ENCODE data around the gene GPR22. TPM values are rescaled to one million over a fixed set of nuclear protein-coding genes. Genes with fewer than 3 reads are reported as not detected.

GPR22 gene
- total and polyA plus RNA-seq, 9 donors = 0.04 to 0.15 (median 0.12) TPM; not detected in 3

DNA sequence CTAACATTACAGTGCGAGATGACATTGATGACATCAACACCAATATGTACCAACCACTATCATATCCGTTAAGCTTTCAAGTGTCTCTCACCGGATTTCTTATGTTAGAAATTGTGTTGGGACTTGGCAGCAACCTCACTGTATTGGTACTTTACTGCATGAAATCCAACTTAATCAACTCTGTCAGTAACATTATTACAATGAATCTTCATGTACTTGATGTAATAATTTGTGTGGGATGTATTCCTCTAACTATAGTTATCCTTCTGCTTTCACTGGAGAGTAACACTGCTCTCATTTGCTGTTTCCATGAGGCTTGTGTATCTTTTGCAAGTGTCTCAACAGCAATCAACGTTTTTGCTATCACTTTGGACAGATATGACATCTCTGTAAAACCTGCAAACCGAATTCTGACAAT is 4.3 kb downstream of the GPR22 start:
- Histone ChIP-seq H3K36me3 (ENCODE audit: control insufficient read depth, insufficient read depth, low read length) (no peaks in the 10 kb centered on the region), H3K4me3 (ENCODE audit: low read length) (no peak overlapping the region), H3K4me1 (ENCODE audit: control insufficient read depth, insufficient read depth, low read length) (no peaks in the 10 kb centered on the region), H3K27ac (ENCODE audit: low read length) (no peak overlapping the region), H3K27me3 (ENCODE audit: control insufficient read depth, insufficient read depth, low read length) (no peaks in the 10 kb centered on the region), H3K9me3 (replicated peaks; ENCODE audit: control insufficient read depth, low read depth, low read length) (no peaks in the 10 kb centered on the region)
- DNase-seq = no peak
- 80% methylated on average over 2 of the region's 5 CpGs for WGBS (ENCODE audit: insufficient coverage)

GRCh38 chr7:107479303-107479702 is 9.4 kb downstream of the GPR22 start:
- no peaks in the 10 kb centered on the region for H3K27me3 ChIP-seq (ENCODE audit: control insufficient read depth, insufficient read depth, low read length)
- H3K27ac ChIP-seq (ENCODE audit: low read length) = no peak overlapping the region
- no peak for DNase-seq
- no peaks in the 10 kb centered on the region for H3K36me3 ChIP-seq (ENCODE audit: control insufficient read depth, insufficient read depth, low read length)
- no peaks in the 10 kb centered on the region for H3K9me3 ChIP-seq (replicated peaks; ENCODE audit: control insufficient read depth, low read depth, low read length)
- H3K4me3 ChIP-seq (ENCODE audit: low read length) = no peak overlapping the region
- no CpG with 5 or more reads among the region's 2 CpGs for WGBS (ENCODE audit: insufficient coverage)
- H3K4me1 ChIP-seq (ENCODE audit: control insufficient read depth, insufficient read depth, low read length) = no peaks in the 10 kb centered on the region

- Histone ChIP-seq H3K27me3 (ENCODE audit: control insufficient read depth, insufficient read depth, low read length) (no peaks in the 10 kb centered on the region), H3K27ac (ENCODE audit: low read length) (no peak overlapping the region), H3K4me1 (ENCODE audit: control insufficient read depth, insufficient read depth, low read length) (no peaks in the 10 kb centered on the region), H3K36me3 (ENCODE audit: control insufficient read depth, insufficient read depth, low read length) (no peaks in the 10 kb centered on the region), H3K4me3 (ENCODE audit: low read length) (no peak overlapping the region), H3K9me3 (replicated peaks; ENCODE audit: control insufficient read depth, low read depth, low read length) (no peaks in the 10 kb centered on the region)
- DNase-seq = no peak
- WGBS (ENCODE audit: insufficient coverage) = 67% methylated on average over 1 of the region's 3 CpGs
Observed at GRCh38 chr7:107480932-107481331, 11.1 kb downstream of the GPR22 start.

DNA sequence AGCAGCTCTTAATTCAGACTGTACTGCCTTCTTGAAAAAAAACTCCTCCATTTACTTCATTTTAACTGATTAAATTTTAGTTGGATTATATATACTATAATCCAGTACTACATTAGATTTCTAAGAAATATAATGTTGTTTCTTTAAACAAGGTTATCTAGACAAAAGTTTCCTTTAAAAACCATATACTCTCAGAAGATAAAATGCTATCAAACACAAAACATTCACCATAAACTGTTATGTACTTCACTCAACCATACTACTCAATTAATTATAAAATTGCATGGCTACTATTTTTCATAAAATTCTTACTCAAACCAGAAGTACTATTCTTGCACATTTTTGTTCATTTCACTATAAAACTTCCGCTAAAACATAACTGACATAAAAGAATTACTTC is 12.7 kb downstream of the GPR22 start:
- no peaks in the 10 kb centered on the region for H3K27me3 ChIP-seq (ENCODE audit: control insufficient read depth, insufficient read depth, low read length)
- no peak for DNase-seq
- no peaks in the 10 kb centered on the region for H3K9me3 ChIP-seq (replicated peaks; ENCODE audit: control insufficient read depth, low read depth, low read length)
- no peaks in the 10 kb centered on the region for H3K36me3 ChIP-seq (ENCODE audit: control insufficient read depth, insufficient read depth, low read length)
- H3K4me3 ChIP-seq (ENCODE audit: low read length) = no peak overlapping the region
- no CpG with 5 or more reads among the region's 1 CpG for WGBS (ENCODE audit: insufficient coverage)
- no peak overlapping the region for H3K27ac ChIP-seq (ENCODE audit: low read length)
- H3K4me1 ChIP-seq (ENCODE audit: control insufficient read depth, insufficient read depth, low read length) = no peaks in the 10 kb centered on the region

- DNase-seq = no peak
- Histone ChIP-seq H3K4me1 (ENCODE audit: control insufficient read depth, insufficient read depth, low read length) (no peaks in the 10 kb centered on the region), H3K36me3 (ENCODE audit: control insufficient read depth, insufficient read depth, low read length) (no peaks in the 10 kb centered on the region), H3K27ac (ENCODE audit: low read length) (no peak overlapping the region), H3K4me3 (ENCODE audit: low read length) (no peak overlapping the region), H3K9me3 (replicated peaks; ENCODE audit: control insufficient read depth, low read depth, low read length) (no peaks in the 10 kb centered on the region), H3K27me3 (ENCODE audit: control insufficient read depth, insufficient read depth, low read length) (no peaks in the 10 kb centered on the region)
- no CpG with 5 or more reads among the region's 3 CpGs for WGBS (ENCODE audit: insufficient coverage)
Observed at GRCh38 chr7:107486041-107486440, 16.2 kb downstream of the GPR22 start.

GRCh38 chr7:107492875-107493274 is 23.0 kb downstream of the GPR22 start:
- H3K36me3 ChIP-seq (ENCODE audit: control insufficient read depth, insufficient read depth, low read length) = no peaks in the 10 kb centered on the region
- H3K4me3 ChIP-seq (ENCODE audit: low read length) = no peak overlapping the region
- DNase-seq = no peak
- no peak overlapping the region for H3K27ac ChIP-seq (ENCODE audit: low read length)
- H3K9me3 ChIP-seq (replicated peaks; ENCODE audit: control insufficient read depth, low read depth, low read length) = peaks cover 2% of the 10 kb centered on the region
- whole genome bisulfite sequencing (ENCODE audit: insufficient coverage) = no CpG with 5 or more reads among the region's 2 CpGs
- no peaks in the 10 kb centered on the region for H3K4me1 ChIP-seq (ENCODE audit: control insufficient read depth, insufficient read depth, low read length)
- no peaks in the 10 kb centered on the region for H3K27me3 ChIP-seq (ENCODE audit: control insufficient read depth, insufficient read depth, low read length)

GRCh38 chr7:107494315-107494751 is 24.5 kb downstream of the GPR22 start:
- DNase-seq = no peak
- no CpG with 5 or more reads among the region's 3 CpGs for WGBS (ENCODE audit: insufficient coverage)
- Histone ChIP-seq H3K9me3 (replicated peaks; ENCODE audit: control insufficient read depth, low read depth, low read length) (peaks cover 2% of the 10 kb centered on the region), H3K27ac (ENCODE audit: low read length) (no peak overlapping the region), H3K27me3 (ENCODE audit: control insufficient read depth, insufficient read depth, low read length) (no peaks in the 10 kb centered on the region), H3K4me1 (ENCODE audit: control insufficient read depth, insufficient read depth, low read length) (no peaks in the 10 kb centered on the region), H3K4me3 (ENCODE audit: low read length) (no peak overlapping the region), H3K36me3 (ENCODE audit: control insufficient read depth, insufficient read depth, low read length) (no peaks in the 10 kb centered on the region)

- WGBS (ENCODE audit: insufficient coverage) = 92% methylated on average over 2 of the region's 6 CpGs
- no peak for DNase-seq
- Histone ChIP-seq H3K4me3 (ENCODE audit: low read length) (no peak overlapping the region), H3K9me3 (replicated peaks; ENCODE audit: control insufficient read depth, low read depth, low read length) (peaks cover 2% of the 10 kb centered on the region), H3K4me1 (ENCODE audit: control insufficient read depth, insufficient read depth, low read length) (no peaks in the 10 kb centered on the region), H3K36me3 (ENCODE audit: control insufficient read depth, insufficient read depth, low read length) (no peaks in the 10 kb centered on the region), H3K27ac (ENCODE audit: low read length) (no peak overlapping the region), H3K27me3 (ENCODE audit: control insufficient read depth, insufficient read depth, low read length) (no peaks in the 10 kb centered on the region)
Observed at GRCh38 chr7:107494884-107495283, 25.0 kb downstream of the GPR22 start.

GRCh38 chr7:107495516-107495915 is 25.7 kb downstream of the GPR22 start:
- Histone ChIP-seq H3K27me3 (ENCODE audit: control insufficient read depth, insufficient read depth, low read length) (no peaks in the 10 kb centered on the region), H3K27ac (ENCODE audit: low read length) (no peak overlapping the region), H3K9me3 (replicated peaks; ENCODE audit: control insufficient read depth, low read depth, low read length) (peaks cover 2% of the 10 kb centered on the region), H3K4me3 (ENCODE audit: low read length) (no peak overlapping the region), H3K4me1 (ENCODE audit: control insufficient read depth, insufficient read depth, low read length) (no peaks in the 10 kb centered on the region), H3K36me3 (ENCODE audit: control insufficient read depth, insufficient read depth, low read length) (no peaks in the 10 kb centered on the region)
- no peak for DNase-seq

DNA sequence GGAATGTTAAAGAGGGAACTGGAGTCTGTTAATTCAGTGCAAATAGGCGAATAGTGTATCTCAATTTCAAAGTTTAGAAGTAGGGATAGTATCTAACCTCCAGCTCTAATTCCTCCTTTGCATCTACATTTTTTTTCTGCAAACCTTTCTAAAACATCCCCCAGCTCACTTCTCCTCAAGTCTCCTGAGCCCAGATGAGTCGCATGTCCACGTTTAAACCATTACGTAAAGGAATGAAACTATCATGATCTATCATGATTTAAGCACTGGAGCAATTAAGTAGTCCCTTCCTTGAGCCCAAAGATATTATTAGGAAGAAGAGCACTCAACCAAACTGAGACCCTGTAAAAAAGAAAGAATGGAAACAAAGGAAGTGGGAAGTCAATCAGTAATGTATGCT is 29.9 kb downstream of the GPR22 start:
- Histone ChIP-seq H3K36me3 (ENCODE audit: control insufficient read depth, insufficient read depth, low read length) (no peaks in the 10 kb centered on the region), H3K27me3 (ENCODE audit: control insufficient read depth, insufficient read depth, low read length) (no peaks in the 10 kb centered on the region), H3K4me1 (ENCODE audit: control insufficient read depth, insufficient read depth, low read length) (no peaks in the 10 kb centered on the region), H3K9me3 (replicated peaks; ENCODE audit: control insufficient read depth, low read depth, low read length) (peaks cover 2% of the 10 kb centered on the region), H3K4me3 (ENCODE audit: low read length) (no peak overlapping the region), H3K27ac (ENCODE audit: low read length) (no peak overlapping the region)
- WGBS (ENCODE audit: insufficient coverage) = no CpG with 5 or more reads among the region's 4 CpGs
- no peak for DNase-seq

DNA sequence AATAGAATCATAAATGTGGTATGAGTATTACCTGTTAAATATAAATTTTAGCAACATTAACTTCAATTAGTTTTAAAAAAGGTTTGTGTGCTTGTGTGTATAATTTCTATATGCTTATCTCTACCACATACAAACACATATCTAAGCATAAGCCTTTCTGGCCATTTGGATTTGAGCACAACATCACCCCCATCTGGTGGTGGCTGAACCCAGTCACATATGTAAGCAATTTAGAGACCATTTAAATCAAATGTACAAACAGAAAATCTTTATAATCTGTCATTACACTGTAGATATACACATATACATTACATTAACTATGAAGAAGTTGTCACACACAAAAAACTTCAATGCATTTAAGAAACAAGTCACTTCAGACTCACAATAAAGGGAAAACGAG is 31.7 kb downstream of the GPR22 start:
- no CpG with 5 or more reads among the region's 1 CpG for WGBS (ENCODE audit: insufficient coverage)
- no peaks in the 10 kb centered on the region for H3K27me3 ChIP-seq (ENCODE audit: control insufficient read depth, insufficient read depth, low read length)
- H3K27ac ChIP-seq (ENCODE audit: low read length) = no peak overlapping the region
- DNase-seq = no peak
- peaks cover 2% of the 10 kb centered on the region for H3K9me3 ChIP-seq (replicated peaks; ENCODE audit: control insufficient read depth, low read depth, low read length)
- H3K4me3 ChIP-seq (ENCODE audit: low read length) = no peak overlapping the region
- H3K4me1 ChIP-seq (ENCODE audit: control insufficient read depth, insufficient read depth, low read length) = peaks cover 7% of the 10 kb centered on the region
- no peaks in the 10 kb centered on the region for H3K36me3 ChIP-seq (ENCODE audit: control insufficient read depth, insufficient read depth, low read length)
